ENCODE data around the gene NIPSNAP2. TPM values are rescaled to one million over a fixed set of nuclear protein-coding genes. Genes with fewer than 3 reads are reported as not detected.

NIPSNAP2 gene
- total RNA-seq, 3 donors from 2014 or later (not counting 1 experiment from before 2014, with no cell fraction given): 35.9 to 44.8 (median 42.8) TPM

DNA sequence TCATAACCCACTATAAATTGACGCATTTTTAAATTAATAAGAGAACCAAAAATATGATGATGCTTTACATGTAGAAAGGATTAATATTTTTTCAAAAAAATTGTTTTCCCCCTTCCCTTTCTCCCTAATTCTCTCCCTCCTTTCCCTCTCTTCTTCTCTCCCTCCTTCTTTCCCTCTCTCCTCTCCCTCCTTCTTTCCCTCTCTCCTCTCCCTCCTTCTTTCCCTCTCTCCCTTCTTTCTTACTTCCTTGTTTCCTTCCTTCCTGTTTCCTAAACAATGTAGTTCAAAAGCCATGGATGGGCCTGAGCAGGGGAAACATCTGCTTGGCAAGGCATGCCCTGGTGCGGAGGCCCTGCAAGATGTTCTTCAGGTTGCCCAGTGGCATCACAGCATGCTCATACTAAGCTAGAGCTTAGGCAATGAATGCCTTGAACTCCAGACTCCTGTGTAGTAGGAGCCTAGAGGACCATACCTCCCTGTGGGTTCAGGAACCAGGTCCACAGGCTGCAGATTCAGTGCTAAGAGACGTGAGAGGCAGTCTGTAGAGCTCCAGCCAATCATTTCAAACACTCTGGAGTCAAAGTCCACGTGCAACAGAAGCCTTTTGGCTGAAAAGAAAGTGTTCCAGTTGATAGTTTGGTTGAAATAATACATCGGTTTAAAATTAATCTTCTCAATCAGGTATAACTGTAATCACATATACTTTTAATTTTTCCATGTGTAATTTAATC lies 32.8 kb upstream of the NIPSNAP2 start:
- no peak for DNase-seq
- H3K27me3 Mint-ChIP-seq (ENCODE audit: low read depth in 2 of 2): no peaks in the 10 kb centered on the region
- Histone ChIP-seq H3K36me3 (ENCODE audit: control insufficient read depth, insufficient read depth, low read length) (no peaks in the 10 kb centered on the region), H3K27ac (ENCODE audit: low read length) (no peak overlapping the region), H3K9me3 (ENCODE audit: control insufficient read depth, insufficient read depth, low read length) (peaks cover 3% of the 10 kb centered on the region), H3K4me3 (ENCODE audit: low read length) (no peak overlapping the region), H3K4me1 (ENCODE audit: control insufficient read depth, insufficient read depth, low read length) (no peaks in the 10 kb centered on the region), H3K27me3 (ENCODE audit: control insufficient read depth, insufficient read depth, low read length) (no peaks in the 10 kb centered on the region)
- H3K4me1 Mint-ChIP-seq: no peaks in the 10 kb centered on the region
- no peak for ATAC-seq
- intact Hi-C loops (cut with micrococcal nuclease): no loop called here
- WGBS (ENCODE audit: insufficient coverage): 58% methylated on average over 3 of the region's 5 CpGs
- no peak overlapping the region for H3K27ac Mint-ChIP-seq
- TF ChIP-seq, protein P1, sequence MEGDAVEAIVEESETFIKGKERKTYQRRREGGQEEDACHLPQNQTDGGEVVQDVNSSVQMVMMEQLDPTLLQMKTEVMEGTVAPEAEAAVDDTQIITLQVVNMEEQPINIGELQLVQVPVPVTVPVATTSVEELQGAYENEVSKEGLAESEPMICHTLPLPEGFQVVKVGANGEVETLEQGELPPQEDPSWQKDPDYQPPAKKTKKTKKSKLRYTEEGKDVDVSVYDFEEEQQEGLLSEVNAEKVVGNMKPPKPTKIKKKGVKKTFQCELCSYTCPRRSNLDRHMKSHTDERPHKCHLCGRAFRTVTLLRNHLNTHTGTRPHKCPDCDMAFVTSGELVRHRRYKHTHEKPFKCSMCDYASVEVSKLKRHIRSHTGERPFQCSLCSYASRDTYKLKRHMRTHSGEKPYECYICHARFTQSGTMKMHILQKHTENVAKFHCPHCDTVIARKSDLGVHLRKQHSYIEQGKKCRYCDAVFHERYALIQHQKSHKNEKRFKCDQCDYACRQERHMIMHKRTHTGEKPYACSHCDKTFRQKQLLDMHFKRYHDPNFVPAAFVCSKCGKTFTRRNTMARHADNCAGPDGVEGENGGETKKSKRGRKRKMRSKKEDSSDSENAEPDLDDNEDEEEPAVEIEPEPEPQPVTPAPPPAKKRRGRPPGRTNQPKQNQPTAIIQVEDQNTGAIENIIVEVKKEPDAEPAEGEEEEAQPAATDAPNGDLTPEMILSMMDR (IDR thresholded peaks at IDR 0.05): no peak
- no peak overlapping the region for H3K4me3 Mint-ChIP-seq
- no peaks in the 10 kb centered on the region for H3K36me3 Mint-ChIP-seq
- H3K9me3 Mint-ChIP-seq: no peaks in the 10 kb centered on the region

DNA sequence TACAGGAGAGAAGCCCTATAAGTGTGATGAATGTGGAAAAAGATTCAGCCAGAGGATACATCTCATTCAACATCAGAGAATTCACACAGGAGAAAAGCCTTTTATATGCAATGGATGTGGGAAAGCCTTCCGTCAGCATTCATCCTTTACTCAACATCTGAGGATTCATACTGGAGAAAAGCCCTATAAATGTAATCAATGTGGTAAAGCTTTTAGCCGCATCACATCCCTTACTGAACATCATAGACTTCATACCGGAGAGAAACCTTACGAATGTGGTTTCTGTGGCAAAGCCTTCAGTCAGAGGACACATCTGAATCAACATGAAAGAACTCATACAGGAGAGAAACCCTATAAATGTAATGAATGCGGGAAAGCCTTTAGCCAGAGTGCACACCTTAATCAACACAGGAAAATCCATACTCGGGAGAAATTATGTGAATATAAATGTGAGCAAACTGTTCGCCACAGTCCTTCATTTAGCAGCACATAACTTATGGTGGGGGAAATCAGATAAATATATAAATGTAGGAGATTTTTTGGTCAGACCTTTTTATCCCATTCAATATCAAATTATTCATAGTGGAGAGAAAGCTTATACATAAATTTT lies 24.8 kb upstream of the NIPSNAP2 start:
- no peak overlapping the region for H3K27ac Mint-ChIP-seq
- ATAC-seq (no peak), DNase-seq (no peak)
- no peaks in the 10 kb centered on the region for H3K4me1 Mint-ChIP-seq
- Histone ChIP-seq H3K4me1 (ENCODE audit: control insufficient read depth, insufficient read depth, low read length) (no peaks in the 10 kb centered on the region), H3K36me3 (ENCODE audit: control insufficient read depth, insufficient read depth, low read length) (no peaks in the 10 kb centered on the region), H3K9me3 (ENCODE audit: control insufficient read depth, insufficient read depth, low read length) (peaks cover 19% of the 10 kb centered on the region), H3K4me3 (ENCODE audit: low read length) (no peak overlapping the region), H3K27ac (ENCODE audit: low read length) (no peak overlapping the region), H3K27me3 (ENCODE audit: control insufficient read depth, insufficient read depth, low read length) (no peaks in the 10 kb centered on the region)
- 88% methylated on average over 4 of the region's 7 CpGs for WGBS (ENCODE audit: insufficient coverage)
- peaks cover 23% of the 10 kb centered on the region for H3K36me3 Mint-ChIP-seq
- intact Hi-C loops (cut with micrococcal nuclease): no loop called here
- no peak overlapping the region for H3K4me3 Mint-ChIP-seq
- no peaks in the 10 kb centered on the region for H3K27me3 Mint-ChIP-seq (ENCODE audit: low read depth in 2 of 2)
- H3K9me3 Mint-ChIP-seq: peaks cover 5 to 16% of the 10 kb centered on the region in 2 donors
- TF ChIP-seq, protein P1 (IDR thresholded peaks at IDR 0.05): no peak

DNA sequence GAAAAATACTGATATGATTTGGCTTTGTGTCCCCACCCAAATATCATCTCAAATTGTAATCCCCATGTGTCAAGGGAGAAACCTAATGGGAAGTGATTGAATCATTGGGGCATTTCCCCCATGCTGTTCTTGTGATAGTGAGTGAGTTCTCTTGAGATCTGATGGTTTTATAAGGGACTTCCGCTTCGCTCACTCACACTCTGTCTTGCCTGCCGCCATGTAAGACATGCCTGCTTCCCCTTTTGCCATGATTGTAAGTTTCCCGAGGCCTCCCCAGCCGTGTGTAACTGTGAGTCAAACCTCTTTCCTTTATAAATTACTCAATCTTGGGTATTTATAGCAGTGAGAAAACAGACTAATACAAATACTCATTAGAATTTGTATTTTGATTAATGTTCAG lies 17.8 kb upstream of the NIPSNAP2 start:
- Mint-ChIP-seq H3K27me3 (ENCODE audit: low read depth in 2 of 2) (no peaks in the 10 kb centered on the region), H3K4me1 (peaks cover under 1 to 1% of the 10 kb centered on the region in 2 donors), H3K36me3 (peaks cover 5% of the 10 kb centered on the region), H3K9me3 (peaks cover 0 to 3% of the 10 kb centered on the region in 2 donors), H3K4me3 (no peak overlapping the region), H3K27ac (no peak overlapping the region)
- intact Hi-C loops (cut with micrococcal nuclease): no loop called here
- Histone ChIP-seq H3K27me3 (ENCODE audit: control insufficient read depth, insufficient read depth, low read length) (no peaks in the 10 kb centered on the region), H3K4me3 (ENCODE audit: low read length) (no peak overlapping the region), H3K36me3 (ENCODE audit: control insufficient read depth, insufficient read depth, low read length) (no peaks in the 10 kb centered on the region), H3K4me1 (ENCODE audit: control insufficient read depth, insufficient read depth, low read length) (peaks cover 2% of the 10 kb centered on the region), H3K27ac (ENCODE audit: low read length) (no peak overlapping the region), H3K9me3 (ENCODE audit: control insufficient read depth, insufficient read depth, low read length) (no peaks in the 10 kb centered on the region)
- DNase-seq (no peak), ATAC-seq (no peak)
- TF ChIP-seq, protein P1 (IDR thresholded peaks at IDR 0.05): no peak
- 96% methylated on average over 4 of the region's 5 CpGs for WGBS (ENCODE audit: insufficient coverage)
